Subcutaneous adipose tissue (tissue), 4 donors: Measurements from ENCODE around the gene CRACDL. TPM values are rescaled to one million over a fixed set of nuclear protein-coding genes. Genes with fewer than 3 reads are reported as not detected.

Source experiments
- CTCF ChIP-seq: fragments of 450-650 bp; IDR thresholded peaks from one replicate; pipeline ENCODE4 v1.5.1; 2016; ENCODE audit warnings: low read depth, mild to moderate bottlenecking, control low read depth, antibody characterized with exemption, moderate library complexity
- total RNA-seq, 4 donors: library from RNA; depleted of rRNA; stranded (reverse); fragments of >200 nt; gene quantifications; one replicate each; pipeline ENCODE4 v1.1.0, GENCODE V29; 2016

Gene CRACDL
- total RNA-seq, 4 donors from 2014 or later: 1.4 to 8.3 (median 4.5) TPM

DNA sequence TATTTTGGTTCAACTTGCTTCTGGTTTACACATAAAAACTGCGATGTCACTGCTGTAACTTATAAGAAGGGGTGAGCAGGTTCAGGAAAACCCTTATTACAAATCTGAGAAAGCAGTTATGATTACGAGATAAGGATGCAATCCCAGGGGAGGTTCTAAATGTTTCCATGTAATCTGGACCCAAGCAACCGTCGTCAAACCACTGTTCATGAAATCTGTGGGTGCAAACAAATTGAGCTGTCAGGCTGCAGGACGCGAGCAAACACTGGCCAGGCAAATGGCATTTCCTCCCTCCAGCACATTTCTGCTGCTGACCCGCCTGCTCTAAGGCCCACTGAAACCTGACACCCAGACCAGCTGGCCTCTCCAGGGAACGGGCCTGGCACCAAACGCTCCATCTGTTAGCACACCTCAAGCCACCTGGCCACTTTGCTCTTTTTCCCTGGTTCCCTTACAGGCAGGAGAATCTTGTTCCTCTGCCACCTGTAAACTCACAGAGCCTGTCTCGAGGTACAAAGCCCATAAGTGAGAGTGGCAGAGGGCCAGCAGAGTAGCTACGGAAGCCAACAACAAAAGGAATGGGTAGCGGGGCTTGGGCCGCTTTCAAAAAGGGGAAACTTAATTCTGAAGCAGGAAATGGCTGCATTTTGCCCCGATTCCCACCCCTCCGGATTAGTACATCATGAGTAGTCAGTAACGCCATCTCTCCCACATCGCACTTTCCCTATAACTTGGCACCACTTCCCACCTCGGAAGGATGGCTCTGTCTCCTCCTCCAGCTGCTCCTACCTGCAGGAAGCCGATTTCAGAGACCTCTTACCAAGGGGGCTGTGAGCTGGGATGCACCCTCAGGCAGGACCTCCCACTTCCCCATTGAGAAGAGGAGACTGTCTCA is 26.5 kb downstream of the CRACDL start:
- no peak for TF ChIP-seq CTCF

DNA sequence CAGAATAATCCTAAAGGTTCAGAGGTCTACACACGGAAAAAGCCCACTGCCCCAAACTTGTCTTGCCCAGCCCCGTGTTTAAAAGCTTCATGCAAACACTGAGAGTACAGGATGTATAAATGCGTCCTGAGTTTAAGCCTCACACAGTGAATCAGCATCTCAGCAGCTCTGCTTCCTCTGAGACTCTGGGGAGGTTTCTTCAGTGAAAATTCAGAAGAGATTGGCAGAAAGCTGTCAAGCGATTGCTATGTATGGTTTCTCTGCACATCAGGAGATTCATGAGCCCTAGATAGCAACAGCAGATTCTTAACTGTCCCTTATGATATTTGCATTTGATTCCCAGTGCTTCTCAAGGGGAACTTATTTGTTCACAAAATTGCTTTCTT is 27.1 kb downstream of the CRACDL start:
- TF ChIP-seq CTCF: no peak

GRCh38 chr2:98907966-98908905 is 27.8 kb downstream of the CRACDL start:
- TF ChIP-seq CTCF: no peak

DNA sequence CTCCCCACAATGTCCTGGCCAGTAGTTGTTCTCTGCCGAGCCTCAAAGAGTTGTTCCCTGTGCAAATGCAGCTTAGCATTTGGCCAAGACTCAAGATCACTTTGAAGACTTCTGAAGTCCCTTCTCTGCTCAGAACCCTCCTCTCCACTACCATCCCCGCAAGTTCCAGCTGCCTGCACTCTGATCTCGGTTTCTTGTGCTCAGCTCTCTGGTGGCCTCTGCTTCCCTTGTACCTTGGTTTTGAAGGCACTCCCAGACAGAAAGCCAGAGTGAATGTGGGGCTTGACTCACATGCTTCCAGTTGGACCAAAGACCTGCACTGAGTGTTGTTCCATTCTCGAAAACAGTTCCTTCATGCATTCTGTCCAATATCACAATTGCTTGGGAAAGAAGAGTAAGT is 28.6 kb downstream of the CRACDL start:
- TF ChIP-seq CTCF: no peak

- TF ChIP-seq CTCF: no peak
These were observed 32.1 kb downstream of the CRACDL start for GRCh38 chr2:98903767-98904485.

DNA sequence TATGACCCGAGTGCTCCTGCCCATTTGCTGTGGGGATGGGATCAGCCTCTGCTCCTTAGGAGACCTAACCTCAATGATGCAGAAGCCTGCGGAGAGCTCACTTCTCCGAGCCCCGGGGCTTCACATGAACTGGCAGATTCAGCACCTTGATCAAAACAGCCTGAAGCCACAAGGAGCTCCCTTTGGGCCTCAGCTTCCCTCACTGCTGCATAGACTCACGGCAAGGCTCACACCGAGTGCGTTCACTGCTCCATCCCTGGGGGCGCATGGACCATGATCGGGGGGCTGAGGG is 33.0 kb downstream of the CRACDL start:
- no peak for TF ChIP-seq CTCF
